GM06990 (cell line): ENCODE results near the gene FMNL3.
"Not testable (repeated sequence)": the region's sequence is repeated elsewhere in the genome, so short reads cannot be mapped to it uniquely, and the experiment has no call there.

Experiments
- DNase-seq: peaks from one replicate; pipeline ENCODE4 v3.0.0-alpha.2; 2011; ENCODE audit not compliant: insufficient read length; ENCODE audit errors: extremely low read depth
- H3K27me3 ChIP-seq: replicated peaks from 2 replicates; pipeline ENCODE4 v1.6.0; 2011; ENCODE audit warnings: low read length; ENCODE audit not compliant: control insufficient read depth, insufficient read depth
- H3K36me3 ChIP-seq: 2 replicates; pipeline ENCODE4 v1.5.1; 2011; ENCODE audit warnings: low read length; ENCODE audit not compliant: control insufficient read depth, insufficient read depth
- H3K4me3 ChIP-seq: replicated peaks from 2 replicates; pipeline ENCODE4 v1.5.1; 2011; ENCODE audit warnings: low read depth, mild to moderate bottlenecking, control low read depth, low read length
- CTCF ChIP-seq: IDR thresholded peaks from 2 replicates; pipeline ENCODE4 v1.5.1; 2011; ENCODE audit warnings: low read length, control low read depth, mild to moderate bottlenecking, inconsistent platforms; ENCODE audit not compliant: insufficient read depth, poor library complexity, severe bottlenecking

FMNL3 gene

GRCh38 chr12:49716553-49716952 lies 9.3 kb upstream of the FMNL3 start:
- H3K27me3 ChIP-seq = no peaks in the 10 kb centered on the region; the same call in 1 of the 2 replicates
- DNase-seq = no peak
- no peak overlapping the region for H3K4me3 ChIP-seq
- no peak for TF ChIP-seq CTCF
- H3K36me3 ChIP-seq = no peaks in the 10 kb centered on the region

GRCh38 chr12:49713952-49714351 lies 6.7 kb upstream of the FMNL3 start:
- H3K4me3 ChIP-seq = not testable (repeated sequence)

GRCh38 chr12:49708851-49709250 lies 1.6 kb upstream of the FMNL3 start:
- Histone ChIP-seq H3K36me3 (no peaks in the 10 kb centered on the region), H3K27me3 (no peaks in the 10 kb centered on the region), H3K4me3 (no peak overlapping the region)
- no peak for TF ChIP-seq CTCF
- DNase-seq = no peak

More at GRCh38 chr12:49713952-49714351, 6.7 kb upstream of the FMNL3 start:
- not testable (repeated sequence) for DNase-seq, H3K36me3 ChIP-seq, H3K27me3 ChIP-seq

- DNase-seq = no peak
- no peaks in the 10 kb centered on the region for H3K36me3 ChIP-seq
- no peak for TF ChIP-seq CTCF
- H3K4me3 ChIP-seq = no peak overlapping the region
- H3K27me3 ChIP-seq = no peaks in the 10 kb centered on the region
These were observed 575 bp upstream of the FMNL3 start for GRCh38 chr12:49707812-49708147.

GRCh38 chr12:49706351-49707127 lies 666 bp downstream of the FMNL3 start:
- no peak for TF ChIP-seq CTCF
- Histone ChIP-seq H3K27me3 (no peaks in the 10 kb centered on the region), H3K4me3 (peak overlapping the region; percentile 72), H3K36me3 (no peaks in the 10 kb centered on the region)
- DNase-seq = peak; percentile 49

- no peaks in the 10 kb centered on the region for H3K36me3 ChIP-seq
- TF ChIP-seq CTCF = peak; percentile 5
- H3K4me3 ChIP-seq = peak overlapping the region; percentile 72
- peak; percentile 48 for DNase-seq
- H3K27me3 ChIP-seq = no peaks in the 10 kb centered on the region
These were observed 1.6 kb downstream of the FMNL3 start for GRCh38 chr12:49705479-49706134.
